ENCODE data around the gene CAPN5. TPM values are rescaled to one million over a fixed set of nuclear protein-coding genes. Genes with fewer than 3 reads are reported as not detected.

The CAPN5 gene
- total and polyA plus RNA-seq, 2 of the 8 experiments (the other 6 are each of a cell fraction or from before 2014, with no cell fraction given): 21.5 to 22.4 TPM

GRCh38 chr11:77094841-77095365 is 28.1 kb downstream of the CAPN5 start:
- CTCF ChIA-PET (ENCODE audit: partially characterized antibody): interaction anchor here (0.7 to 11.6 kb wide), 11 partner anchors 8 to 1578 kb away, joined by 3 to 297 read pairs (median 5); partner anchors contain the start of genes MYO7A and OMP

More at GRCh38 chr11:77094841-77095365, 28.1 kb downstream of the CAPN5 start:
- H3K14ac ChIP-seq (ENCODE audit: insufficient read length): no peak overlapping the region
- H3K9ac ChIP-seq (replicated peaks in 1 of 4; ENCODE audit: extremely low read depth in 1 of 4, low read depth in 3 of 4, low read length in 3 of 4): no peak overlapping the region
- no peaks in the 10 kb centered on the region for H3K36me3 ChIP-seq (ENCODE audit: control insufficient read depth in 2 of 4, insufficient read depth in 4 of 4, low read length in 3 of 4)
- no peak overlapping the region for H2BK12ac ChIP-seq (ENCODE audit: low read depth, low read length)
- H3K23ac ChIP-seq (ENCODE audit: insufficient read length): no peak overlapping the region
- POLR2A ChIA-PET (ENCODE audit: partially characterized antibody): interaction anchor here (1.1 to 1.5 kb wide), 2 partner anchors 13 to 52 kb away, joined by 3 read pairs; no protein-coding TSS in a partner anchor
- no peaks in the 10 kb centered on the region for H3K9me3 ChIP-seq (ENCODE audit: insufficient read depth in 2 of 2, low read depth in 1 of 2, low read length in 1 of 2)
- no peak for TF ChIP-seq SP2 (IDR thresholded peaks at IDR 0.05; ENCODE audit: low read length)
- TF ChIP-seq YY1 (IDR thresholded peaks at IDR 0.05; ENCODE audit: low read depth, low read length): no peak
- no peak for TF ChIP-seq POLR2AphosphoS5 (IDR thresholded peaks at IDR 0.05; ENCODE audit: low read depth, low read length)
- TF ChIP-seq RBBP5 (IDR thresholded peaks at IDR 0.05; ENCODE audit: borderline replicate concordance, low read depth, low read length): no peak
- no peak for TF ChIP-seq E2F6 (IDR thresholded peaks at IDR 0.05)
- no peak for TF ChIP-seq SAP30 (IDR thresholded peaks at IDR 0.05; ENCODE audit: insufficient read depth, insufficient replicate concordance, low read length)
- TF ChIP-seq BRCA1 (IDR thresholded peaks at IDR 0.05; ENCODE audit: low read depth, low read length): no peak
- TF ChIP-seq JUND (IDR thresholded peaks at IDR 0.05; ENCODE audit: low read length): no peak
- no peak for TF ChIP-seq CEBPB (IDR thresholded peaks at IDR 0.05; ENCODE audit: low read depth, low read length)
- no peak for TF ChIP-seq ZNF274 (IDR thresholded peaks at IDR 0.05; ENCODE audit: borderline replicate concordance, extremely low read depth, low read length)
- no peak overlapping the region for H3K4me3 ChIP-seq (ENCODE audit: extremely low read depth in 1 of 4, insufficient read depth in 2 of 4, low read depth in 3 of 4, low read length in 4 of 4)
- H2AFZ ChIP-seq (ENCODE audit: low read length): no peak overlapping the region
- no peaks in the 10 kb centered on the region for H3K27me3 ChIP-seq (replicated peaks in 1 of 4; ENCODE audit: control insufficient read depth in 3 of 4, extremely low read depth in 1 of 4, insufficient read depth in 3 of 4, low read length in 3 of 4)
- no peak for FAIRE-seq
- H2BK20ac ChIP-seq (ENCODE audit: low read length): no peak overlapping the region
- H3K4me1 ChIP-seq (replicated peaks in 1 of 4; ENCODE audit: control insufficient read depth in 3 of 4, insufficient read depth in 4 of 4, low read length in 3 of 4): peaks cover 0 to 6% (median 2%) of the 10 kb centered on the region in 4 experiments; a peak in 3 of 7 replicates
- H4K8ac ChIP-seq (ENCODE audit: extremely low read depth, insufficient read depth, low read length): no peak overlapping the region
- no peak overlapping the region for H2AK5ac ChIP-seq (ENCODE audit: low read depth, low read length)
- H3K56ac ChIP-seq (replicated peaks; ENCODE audit: insufficient read length, low read depth, low read length): no peak overlapping the region
- no peak overlapping the region for H2BK120ac ChIP-seq (replicated peaks; ENCODE audit: low read depth, low read length)
- H3K79me2 ChIP-seq (ENCODE audit: control insufficient read depth in 1 of 2, insufficient read depth in 2 of 2, low read length in 2 of 2): no peaks in the 10 kb centered on the region
- H3K4me2 ChIP-seq (ENCODE audit: insufficient read depth in 1 of 2, low read depth in 2 of 2, low read length in 2 of 2): no peak overlapping the region
- H4K5ac ChIP-seq (ENCODE audit: insufficient read length, low read depth, low read length): no peak overlapping the region
- DNase-seq (ENCODE audit: low read depth in 1 of 2, low spot score in 2 of 2): no peak
- H4K91ac ChIP-seq (replicated peaks; ENCODE audit: insufficient read length, low read length): no peak overlapping the region
- H3K79me1 ChIP-seq (ENCODE audit: low read depth, low read length): no peaks in the 10 kb centered on the region
- H2BK15ac ChIP-seq (ENCODE audit: low read length): no peak overlapping the region
- H3K23me2 ChIP-seq (ENCODE audit: low read depth, low read length): no peaks in the 10 kb centered on the region
- no peak overlapping the region for H3K27ac ChIP-seq (ENCODE audit: low read depth, low read length)
- WGBS, 2 experiments (ENCODE audit: extremely low coverage in 1 of 2, insufficient coverage in 1 of 2, insufficient read length in 1 of 2, insufficient replicate concordance in 2 of 2, low coverage in 1 of 2, low lambda C conversion rate in 2 of 2, missing lambda C conversion rate in 1 of 2): 97% methylated on average over 6 of the region's 7 CpGs; no CpG with 5 or more reads in 1 of the 2 experiments
- no peak overlapping the region for H3K4ac ChIP-seq (replicated peaks; ENCODE audit: insufficient read length, low read depth, low read length)
- peaks cover 0 to 4% of the 10 kb centered on the region in 2 experiments for H4K20me1 ChIP-seq (replicated peaks in 1 of 2; ENCODE audit: control insufficient read depth in 1 of 2, insufficient read depth in 2 of 2, low read length in 2 of 2)
- H3K18ac ChIP-seq (ENCODE audit: extremely low read depth, low read length): no peak overlapping the region
- H2BK5ac ChIP-seq (ENCODE audit: low read depth, low read length): no peak overlapping the region
